GM08714 (cell line): ENCODE measurements around the gene RTP3.
"Not testable (repeated sequence)": the region's sequence is repeated elsewhere in the genome, so short reads cannot be mapped to it uniquely, and the experiment has no call there.

Experiments used
- H3K4me3 ChIP-seq: fragments of 200-500 bp; sonication (Bioruptor generic); 2 replicates; pipeline ENCODE4 v1.5.1; 2014; ENCODE audit warnings: mild to moderate bottlenecking, low read length, inconsistent platforms
- ZNF274 ChIP-seq: IDR thresholded peaks from 2 replicates; pipeline ENCODE4 v1.6.1; 2012; ENCODE audit warnings: mild to moderate bottlenecking, low read depth, low read length

The RTP3 gene

DNA sequence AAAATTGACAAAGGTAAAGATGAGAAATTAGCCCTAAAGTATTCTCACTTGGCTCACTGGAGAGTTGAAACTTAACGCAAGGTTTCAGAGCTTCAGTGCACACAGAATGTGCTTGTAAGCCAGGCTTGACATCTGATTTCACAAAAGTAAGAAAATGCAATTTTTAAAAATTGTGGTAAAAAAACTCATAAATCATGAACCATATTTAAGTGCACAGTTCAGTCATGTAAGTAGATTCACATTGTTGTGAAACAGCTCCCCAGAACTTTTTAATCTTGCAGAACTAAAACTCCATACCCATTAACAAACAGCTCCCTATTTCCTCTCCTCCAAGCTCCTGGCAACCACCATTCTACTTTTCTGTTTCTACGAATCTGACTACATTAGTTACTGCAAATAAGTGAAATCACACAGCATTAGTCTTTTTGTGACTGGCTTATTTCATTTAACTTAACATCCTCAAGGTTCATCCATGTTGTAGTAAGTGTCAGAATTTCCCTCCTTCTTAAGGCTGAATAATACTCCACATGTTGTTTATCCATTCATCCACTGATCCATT lies 14.5 kb downstream of the RTP3 start:
- no peak for TF ChIP-seq ZNF274
- no peak overlapping the region for H3K4me3 ChIP-seq

DNA sequence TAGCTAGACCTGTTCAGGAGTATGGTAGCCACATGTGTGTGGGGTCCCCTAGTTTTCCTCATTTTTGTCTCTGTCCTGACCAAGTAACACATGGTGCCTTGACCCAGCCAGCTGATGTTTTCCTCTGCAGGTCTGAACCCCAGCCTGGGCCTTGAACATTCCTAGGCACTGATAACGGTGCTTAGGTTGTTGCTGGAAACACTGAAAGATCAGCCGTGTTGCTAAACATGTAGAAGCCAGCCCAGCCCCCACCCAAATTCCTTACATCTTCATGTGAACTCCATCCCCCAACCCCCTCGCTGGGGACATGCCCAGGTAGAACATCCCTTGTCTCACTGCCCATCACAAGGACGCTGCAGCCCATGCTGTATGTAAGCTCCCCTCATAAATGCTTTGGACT lies 18.7 kb downstream of the RTP3 start:
- TF ChIP-seq ZNF274 = no peak

DNA sequence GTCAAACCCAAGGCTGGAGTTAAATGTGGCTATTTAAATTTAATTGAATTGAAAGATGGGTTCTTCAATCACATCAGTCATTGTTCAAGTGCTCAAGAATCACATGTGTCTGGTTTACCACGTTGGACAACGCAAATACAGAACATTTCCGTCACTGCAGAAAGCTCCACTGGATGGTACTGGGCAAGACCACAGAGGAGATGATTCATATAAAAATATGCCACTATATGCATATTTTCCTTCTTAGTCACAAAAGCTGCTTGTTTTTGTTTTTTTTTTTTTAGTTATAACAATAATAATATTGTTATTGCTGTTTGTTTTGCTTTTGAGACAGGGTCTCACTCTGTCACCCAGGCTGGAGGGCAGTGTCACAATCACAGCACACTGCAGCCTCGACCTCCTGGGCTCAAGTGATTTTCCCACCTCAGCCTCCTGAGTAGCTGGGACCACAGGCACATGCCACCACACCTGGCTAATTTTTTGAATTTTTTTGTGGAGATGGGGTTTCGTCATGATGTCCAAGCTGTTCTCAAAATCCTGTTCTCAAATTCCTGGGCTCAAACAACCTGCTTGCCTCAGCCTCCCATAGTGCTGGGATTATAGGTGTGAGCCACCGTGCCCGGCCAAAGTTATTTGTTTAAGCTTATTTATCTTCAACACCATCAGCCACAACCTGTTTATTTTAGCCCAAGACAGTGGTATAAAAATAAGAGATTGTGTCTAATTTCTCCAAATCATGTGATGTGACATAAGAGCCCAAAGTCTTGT lies 19.4 kb downstream of the RTP3 start:
- H3K4me3 ChIP-seq = no peak overlapping the region
- TF ChIP-seq ZNF274 = no peak

More for the DNA sequence above, 18.7 kb downstream of the RTP3 start:
- H3K4me3 ChIP-seq = no peak overlapping the region

DNA sequence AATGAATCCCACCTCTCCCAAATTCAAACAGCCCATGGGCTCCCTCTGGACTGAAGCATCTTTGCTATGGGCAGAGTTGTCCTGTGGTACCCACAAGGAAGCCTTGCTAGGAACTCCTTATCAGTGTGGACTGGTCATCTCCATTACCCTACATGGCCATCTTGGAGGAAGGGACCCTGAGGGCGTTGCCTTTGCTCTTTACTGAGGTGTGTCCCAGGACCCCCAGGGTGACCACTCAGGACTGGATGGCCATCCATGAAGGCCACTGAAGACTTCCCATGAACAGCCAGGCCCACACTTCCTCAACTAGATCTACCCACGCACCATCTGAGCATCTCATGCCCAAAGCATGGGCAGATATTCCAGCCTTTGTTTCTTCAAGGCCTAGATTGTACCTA lies 20.0 kb downstream of the RTP3 start:
- TF ChIP-seq ZNF274 = no peak
- no peak overlapping the region for H3K4me3 ChIP-seq

DNA sequence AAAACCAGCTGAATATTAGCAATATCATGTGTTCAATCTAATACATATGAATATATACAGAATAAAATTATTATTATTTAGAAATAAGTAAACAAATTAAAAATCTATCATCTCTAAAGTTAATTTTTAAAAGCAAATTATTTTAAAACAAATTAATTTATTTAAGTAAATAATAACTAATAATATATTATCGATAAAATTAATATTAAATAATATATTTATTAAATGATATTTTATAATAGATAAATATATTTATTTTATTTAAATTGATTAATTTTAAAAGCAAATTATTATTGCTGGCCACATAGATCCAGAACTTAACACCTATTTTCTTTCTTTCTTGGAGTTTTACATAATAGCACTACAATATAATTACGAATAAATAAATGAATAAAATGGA lies 22.2 kb downstream of the RTP3 start:
- H3K4me3 ChIP-seq = no peak overlapping the region
- no peak for TF ChIP-seq ZNF274

DNA sequence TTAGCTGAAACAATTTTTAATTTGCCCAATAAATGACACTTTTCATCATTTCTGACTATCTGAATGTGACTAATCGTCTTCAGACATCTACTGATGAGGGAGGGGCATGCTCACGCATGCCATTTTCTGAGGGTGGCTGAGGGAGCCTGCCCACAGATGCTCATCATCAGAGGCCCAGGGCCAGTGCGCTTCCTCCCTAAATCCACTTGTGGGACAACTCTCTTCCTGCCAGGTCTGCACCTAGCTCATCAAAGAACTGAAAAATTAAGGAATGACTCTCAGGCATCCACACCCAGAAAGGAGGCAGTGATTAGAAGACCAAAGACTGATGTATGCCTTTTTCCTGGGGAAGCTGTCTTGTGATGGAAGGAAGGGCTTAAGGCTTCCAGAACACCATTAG lies 22.8 kb downstream of the RTP3 start:
- no peak for TF ChIP-seq ZNF274
- no peak overlapping the region for H3K4me3 ChIP-seq

DNA sequence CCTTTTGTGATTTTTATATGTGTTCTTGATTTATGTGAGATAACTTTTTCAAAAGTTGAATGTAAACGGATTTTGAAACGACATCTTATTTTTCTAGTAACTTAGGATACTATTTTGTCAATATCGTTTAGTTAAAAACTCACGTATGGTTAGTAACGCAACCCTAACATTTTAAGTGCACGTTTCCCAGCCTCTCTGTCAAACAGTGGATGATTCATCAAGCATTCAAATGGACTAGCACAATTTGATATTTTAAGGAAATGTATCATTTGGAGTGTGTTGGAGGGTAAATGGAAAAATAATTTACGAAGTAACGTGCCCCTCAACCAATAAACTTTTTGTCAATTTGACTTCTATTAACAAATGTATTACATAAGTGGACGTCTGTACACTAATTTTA lies 23.3 kb downstream of the RTP3 start:
- H3K4me3 ChIP-seq = no peak overlapping the region
- no peak for TF ChIP-seq ZNF274

DNA sequence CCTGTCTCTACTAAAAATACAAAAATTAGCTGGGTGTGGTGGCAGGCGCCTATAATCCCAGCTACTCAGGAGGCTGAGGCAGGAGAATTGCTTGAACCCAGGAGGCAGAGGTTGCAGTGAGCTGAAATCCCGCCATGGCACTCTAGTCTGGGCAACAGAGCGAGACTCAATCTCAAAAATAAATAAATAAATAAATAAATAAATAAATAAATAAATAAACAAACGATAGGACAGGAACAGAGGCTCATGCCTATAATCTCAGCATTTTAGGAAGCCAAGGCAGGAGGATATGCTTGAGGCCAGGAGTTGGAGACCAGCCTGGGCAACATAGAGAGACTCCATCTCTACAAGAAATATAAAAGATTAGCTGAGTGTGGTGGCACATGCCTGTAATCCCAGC lies 24.4 kb downstream of the RTP3 start:
- not testable (repeated sequence) for H3K4me3 ChIP-seq

DNA sequence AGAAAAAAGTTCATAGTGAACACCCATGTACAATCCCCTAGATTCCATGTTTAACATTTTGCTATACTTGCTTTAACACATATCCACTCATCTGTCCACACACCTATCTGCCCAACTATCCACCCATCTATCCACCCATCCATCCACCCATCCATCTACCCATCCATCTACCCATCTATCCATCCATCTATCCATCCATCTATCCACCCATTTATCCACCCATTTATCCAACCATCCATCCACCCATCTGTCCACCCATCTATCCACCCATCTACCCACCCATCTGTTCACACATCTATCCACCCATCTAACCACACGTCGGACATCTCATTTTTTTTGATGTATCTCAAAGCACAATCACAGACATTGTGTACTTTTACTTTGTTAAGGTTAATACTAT lies 25.8 kb downstream of the RTP3 start:
- no peak overlapping the region for H3K4me3 ChIP-seq
- no peak for TF ChIP-seq ZNF274

DNA sequence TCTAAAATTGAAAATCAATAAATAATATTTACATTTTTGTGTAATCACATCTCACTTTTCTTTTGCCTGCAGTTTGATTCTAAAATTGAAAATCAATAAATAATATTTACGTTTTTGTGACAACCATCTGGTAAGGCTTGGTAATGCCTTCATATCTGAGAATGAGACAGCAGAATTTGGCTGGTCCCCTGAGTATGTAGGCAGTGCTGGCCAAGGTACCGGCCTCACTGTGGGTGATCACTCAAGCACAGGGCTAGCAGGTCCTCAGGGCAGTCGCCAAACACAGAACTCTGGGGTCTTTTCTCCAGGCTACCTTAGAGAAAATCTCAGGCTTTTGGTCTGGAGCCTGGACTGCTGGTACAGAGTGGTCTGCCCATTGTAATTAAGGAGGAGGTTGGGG lies 26.2 kb downstream of the RTP3 start:
- no peak for TF ChIP-seq ZNF274
- H3K4me3 ChIP-seq = no peak overlapping the region

DNA sequence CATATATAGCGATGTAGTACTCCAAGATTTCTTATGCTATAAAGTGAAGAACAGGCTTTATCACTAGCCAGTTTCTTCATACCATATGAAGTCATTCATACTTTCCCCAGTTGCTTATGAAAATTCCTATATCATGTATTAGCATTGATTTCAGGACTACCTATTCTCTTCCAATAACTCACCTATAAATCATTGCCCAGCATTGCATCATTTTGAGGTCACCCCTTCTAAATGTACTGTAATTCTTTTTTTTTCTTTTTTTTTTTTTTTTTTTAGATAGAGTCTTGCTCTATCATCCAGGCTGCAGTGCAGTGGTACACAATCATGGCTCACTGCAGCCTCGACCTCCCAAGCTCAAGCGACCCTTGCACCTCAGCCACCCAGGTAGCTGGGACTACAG lies 27.1 kb downstream of the RTP3 start:
- H3K4me3 ChIP-seq = no peak overlapping the region
- no peak for TF ChIP-seq ZNF274

DNA sequence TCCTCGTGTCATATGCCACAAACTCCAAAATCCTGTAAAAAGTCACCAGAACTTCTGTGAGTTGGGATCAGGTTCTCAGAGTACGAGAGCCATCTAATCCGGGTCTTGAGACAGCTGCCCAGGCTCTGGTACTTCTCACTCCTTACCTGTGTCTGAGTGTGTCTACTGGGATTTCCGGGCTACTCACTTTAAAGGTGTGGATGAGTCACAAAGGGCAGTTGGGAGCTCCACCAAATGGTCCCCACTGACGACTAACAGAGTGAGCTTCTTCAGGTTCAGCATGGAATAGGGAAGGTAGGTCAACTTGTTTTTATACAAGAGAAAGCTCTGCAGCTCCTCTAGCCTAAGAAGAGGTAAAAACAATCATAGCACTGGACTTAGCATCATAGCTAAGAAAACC lies 29.5 kb downstream of the RTP3 start:
- TF ChIP-seq ZNF274 = no peak
- H3K4me3 ChIP-seq = no peak overlapping the region

DNA sequence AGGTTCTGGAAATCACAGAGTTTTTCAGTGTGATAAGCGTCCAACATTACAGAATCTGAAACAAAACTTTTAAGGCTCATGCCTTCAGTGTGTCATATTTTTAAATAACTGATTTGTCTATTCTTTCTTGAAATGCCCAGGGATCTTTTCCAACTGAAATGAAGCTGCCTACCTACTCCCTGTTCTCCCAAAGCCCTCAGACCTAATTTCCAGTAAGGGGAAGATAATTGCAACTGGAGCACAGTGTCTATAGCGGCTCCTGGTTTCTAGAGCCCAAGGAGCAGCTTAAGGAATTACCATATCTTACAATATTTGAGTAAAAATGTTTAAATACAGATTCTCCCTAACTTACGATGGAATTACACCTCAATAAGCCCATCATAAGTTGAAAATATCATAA lies 35.3 kb downstream of the RTP3 start:
- no peak for TF ChIP-seq ZNF274

DNA sequence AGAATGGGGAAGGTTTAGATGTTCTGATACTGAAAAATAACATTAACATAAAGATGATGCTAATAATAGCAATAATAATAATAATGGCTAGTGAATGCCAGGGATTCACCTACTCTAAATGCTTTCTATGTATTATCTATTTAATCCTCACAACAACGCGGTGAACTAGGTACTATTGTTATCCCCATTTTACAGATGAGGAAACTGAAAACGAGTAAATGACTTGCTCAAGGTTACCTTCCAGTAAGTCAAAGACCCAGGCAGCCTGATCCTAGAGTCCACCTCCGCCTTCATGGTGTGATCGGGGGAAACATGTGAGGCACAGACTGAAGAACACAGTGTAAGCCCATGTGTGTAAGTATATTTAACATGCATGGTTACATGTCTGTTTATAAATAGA lies 38.0 kb downstream of the RTP3 start:
- no peak for TF ChIP-seq ZNF274
- no peak overlapping the region for H3K4me3 ChIP-seq

More for the DNA sequence above, 35.3 kb downstream of the RTP3 start:
- no peak overlapping the region for H3K4me3 ChIP-seq

DNA sequence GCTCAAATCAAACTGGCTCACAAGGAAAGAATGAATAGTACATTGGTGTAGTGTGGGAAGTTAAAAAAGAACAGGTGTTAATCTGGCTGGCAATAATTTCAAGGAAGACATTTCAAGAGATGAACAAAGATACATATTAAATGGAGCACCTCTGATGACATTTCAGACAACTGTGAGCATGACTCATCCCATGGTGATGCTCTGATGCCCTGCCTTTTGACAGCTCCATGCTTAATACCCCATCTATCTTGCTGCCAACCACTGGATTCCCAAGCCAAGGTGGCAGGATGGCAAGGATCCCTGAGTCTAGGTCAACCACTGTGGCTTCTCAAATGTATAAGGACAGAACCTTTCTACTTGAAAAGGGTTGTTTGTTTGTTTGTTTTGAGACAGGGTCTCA lies 39.0 kb downstream of the RTP3 start:
- no peak for TF ChIP-seq ZNF274
- no peak overlapping the region; the same call in 1 of the 2 replicates for H3K4me3 ChIP-seq

DNA sequence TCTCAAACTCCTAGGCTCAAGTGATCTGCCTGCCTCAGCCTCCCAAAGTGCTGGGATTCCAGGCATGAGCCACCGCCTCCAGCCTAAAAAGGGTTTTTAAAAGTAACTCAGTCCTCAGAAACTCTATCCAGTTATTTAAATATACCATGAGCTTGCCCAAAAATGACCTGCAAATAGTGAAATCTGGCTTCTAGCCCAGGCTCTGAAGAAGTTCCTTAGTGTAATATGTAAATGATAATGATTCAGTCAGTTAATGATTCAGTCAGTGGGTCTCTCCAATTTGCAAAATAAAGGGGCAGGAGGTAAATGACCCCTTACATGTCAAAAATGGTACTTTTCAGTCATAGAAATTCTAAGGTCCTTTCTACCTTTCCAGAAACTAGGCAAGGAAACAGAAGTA lies 39.5 kb downstream of the RTP3 start:
- TF ChIP-seq ZNF274 = no peak
- no peak overlapping the region; the same call in 1 of the 2 replicates for H3K4me3 ChIP-seq
